HepG2 (cell line): ENCODE results near the gene GLUL. TPM values are rescaled to one million over a fixed set of nuclear protein-coding genes. Genes with fewer than 3 reads are reported as not detected.

Source experiments
- ATAC-seq: fragments of 200-7000 bp; cut with Tn5 transposase; 3 replicates; pipeline ENCODE4 v1.9.1; 2020; ENCODE audit warnings: mild to moderate bottlenecking, moderate library complexity
- BruUV-seq: library from RNA; stranded (reverse); fragments of 400-500 nt; replicated peaks from 2 replicates; lab custom pipeline; 2021; lab: Mats Ljungman, UMichigan
- CTCF ChIA-PET: fragments of 300-600 bp; formaldehyde crosslinking; extraction: SDS; loops from one replicate; lab custom pipeline; 2021; ENCODE audit warnings: low total read pairs, inconsistent platforms, low intra/inter-chr PET ratio; lab: Yijun Ruan, JAX
- POLR2A ChIA-PET: fragments of 350-600 bp; sonication (Branson Sonifier 250); formaldehyde crosslinking; loops from one replicate; lab custom pipeline; 2020; ENCODE audit warnings: antibody characterized with exemption, inconsistent platforms; lab: Yijun Ruan, JAX
- DNase-seq: peaks from one replicate; pipeline ENCODE4 v3.0.0-alpha.2; 2015; ENCODE audit warnings: low spot score
- FAIRE-seq: peaks from 3 replicates; lab custom pipeline; 2011; peaks lifted over from hg19 to GRCh38; lab: Jason Lieb, UNC
- H2AFZ ChIP-seq: one replicate; pipeline ENCODE4 v1.6.1; 2011; ENCODE audit warnings: low read length, inconsistent platforms
- H3K27ac ChIP-seq: fragments of 300-600 bp; 3 replicates; pipeline ENCODE4 v1.8.0; 2011; ENCODE audit warnings: mixed run types, mild to moderate bottlenecking, mixed read lengths, low read length, inconsistent platforms; ENCODE audit not compliant: insufficient read depth; ENCODE audit errors: extremely low read length
- H3K27me3 ChIP-seq, 2 experiments: fragments of 200-600 bp in 1 of 2; 2 replicates in 1 of 2; 3 replicates in 1 of 2; pipeline versions ENCODE4 v1.6.0 to v1.8.0; 2011; ENCODE audit warnings: low read length in 2 of 2, mild to moderate bottlenecking in 2 of 2, moderate library complexity in 2 of 2, inconsistent platforms in 1 of 2; ENCODE audit not compliant: insufficient read depth in 2 of 2, control insufficient read depth in 1 of 2
- H3K36me3 ChIP-seq, 2 experiments: fragments of 200-600 bp in 1 of 2; replicated peaks in 1 of 2; 2 replicates in 1 of 2; 3 replicates in 1 of 2; pipeline versions ENCODE4 v1.5.1 to v1.8.0; 2011; ENCODE audit warnings: low read length in 2 of 2, inconsistent platforms in 1 of 2; ENCODE audit not compliant: insufficient read depth in 2 of 2, control insufficient read depth in 1 of 2
- H3K4me1 ChIP-seq: 2 replicates; pipeline ENCODE4 v1.5.1; 2012; ENCODE audit warnings: low read length, inconsistent platforms; ENCODE audit not compliant: insufficient read depth
- H3K4me2 ChIP-seq: 2 replicates; pipeline ENCODE4 v1.6.0; 2011; ENCODE audit warnings: low read depth, low read length, inconsistent platforms
- H3K4me3 ChIP-seq, 3 experiments: fragments of 200-600 bp in 1 of 3; sonication (generic), shearing (Covaris generic) in 1 of 3; replicated peaks in 1 of 3; 2 replicates each; pipeline ENCODE4 v1.5.1; 2011 to 2016; ENCODE audit warnings: low read length in 3 of 3, inconsistent platforms in 2 of 3, low read depth in 2 of 3, mild to moderate bottlenecking in 2 of 3, control low read depth in 1 of 3, mixed read lengths in 1 of 3; ENCODE audit not compliant: insufficient read depth in 1 of 3
- H3K79me2 ChIP-seq: one replicate; pipeline ENCODE4 v1.6.1; 2011; ENCODE audit warnings: low read length, inconsistent platforms; ENCODE audit not compliant: insufficient read depth
- H3K9ac ChIP-seq: 2 replicates; pipeline ENCODE4 v1.6.0; 2011; ENCODE audit warnings: mild to moderate bottlenecking, low read depth, low read length, inconsistent platforms; ENCODE audit not compliant: insufficient read depth
- H3K9me3 ChIP-seq: 2 replicates; pipeline ENCODE4 v1.5.1; 2012; ENCODE audit warnings: mild to moderate bottlenecking, low read length
- H4K20me1 ChIP-seq: 2 replicates; pipeline ENCODE4 v1.6.0; 2011; ENCODE audit warnings: inconsistent platforms, mild to moderate bottlenecking, low read length, moderate library complexity; ENCODE audit not compliant: insufficient read depth
- HMG20A ChIP-seq: IDR thresholded peaks from 2 replicates; pipeline ENCODE4 v1.6.1; 2016; ENCODE audit warnings: borderline replicate concordance
- IRX3 ChIP-seq: sonication (generic); formaldehyde crosslinking; IDR thresholded peaks from 2 replicates; pipeline ENCODE4 v1.8.1; 2023; ENCODE audit warnings: mild to moderate bottlenecking, low read depth, missing genetic modification reagents, borderline replicate concordance
- JUN ChIP-seq: sonication (generic); formaldehyde crosslinking; IDR thresholded peaks from 2 replicates; pipeline ENCODE4 v1.4.0; 2020; ENCODE audit warnings: mild to moderate bottlenecking, missing genetic modification reagents
- MAX ChIP-seq: IDR thresholded peaks from 2 replicates; pipeline ENCODE4 v1.6.1; 2012; ENCODE audit warnings: inconsistent platforms
- PAWR ChIP-seq: sonication (generic); formaldehyde crosslinking; IDR thresholded peaks from 2 replicates; pipeline ENCODE4 v1.4.0; 2020; ENCODE audit warnings: missing genetic modification reagents, mild to moderate bottlenecking, borderline replicate concordance
- TAF15 ChIP-seq: fragments of 200-400 bp; formaldehyde crosslinking; IDR thresholded peaks from one replicate; pipeline ENCODE4 v1.6.1; 2018; ENCODE audit warnings: mild to moderate bottlenecking, low read depth, low read length; ENCODE audit not compliant: poor library complexity, severe bottlenecking
- TARDBP ChIP-seq: sonication (generic); formaldehyde crosslinking; IDR thresholded peaks from 2 replicates; pipeline ENCODE4 v1.8.0; 2022; ENCODE audit warnings: mild to moderate bottlenecking, missing genetic modification reagents
- TIGD3 ChIP-seq: sonication (generic); formaldehyde crosslinking; IDR thresholded peaks from 2 replicates; pipeline ENCODE4 v1.5.1; 2020; ENCODE audit warnings: mild to moderate bottlenecking, missing genetic modification reagents, borderline replicate concordance
- YEATS4 ChIP-seq: sonication (generic); formaldehyde crosslinking; IDR thresholded peaks from 2 replicates; pipeline ENCODE4 v1.4.0; 2020; ENCODE audit warnings: missing genetic modification reagents, borderline replicate concordance
- ZNF34 ChIP-seq: sonication (generic); formaldehyde crosslinking; IDR thresholded peaks from 2 replicates; pipeline ENCODE4 v1.4.0; 2020; ENCODE audit warnings: mild to moderate bottlenecking, missing genetic modification reagents, borderline replicate concordance
- ZNF513 ChIP-seq: sonication (generic); formaldehyde crosslinking; conservative IDR thresholded peaks from 2 replicates; pipeline ENCODE4 v1.5.0; 2020; ENCODE audit warnings: missing genetic modification reagents
- ZNF589 ChIP-seq: sonication (generic); formaldehyde crosslinking; conservative IDR thresholded peaks from 2 replicates; pipeline ENCODE4 v1.8.0; 2022; ENCODE audit warnings: mild to moderate bottlenecking, moderate library complexity, missing genetic modification reagents
- ZNF660 ChIP-seq: sonication (generic); formaldehyde crosslinking; IDR thresholded peaks from 2 replicates; pipeline ENCODE4 v1.5.1; 2020; ENCODE audit warnings: mild to moderate bottlenecking, low read depth, missing genetic modification reagents, borderline replicate concordance
- WGBS: methylation state at CpG from one replicate; pipeline ENCODE4 v1.1.6; 2017; ENCODE audit warnings: low lambda C conversion rate; 5-methylcytosine and 5-hydroxymethylcytosine counted together
- in situ Hi-C: cut with HindIII; loops from 2 replicates; pipeline ENCODE4 v1.10.0; 2017; ENCODE audit warnings: low pct_unique_long_range_greater_than_20kb; ENCODE audit not compliant: extremely low pct_ligation_motif_present
- intact Hi-C: fragments of 100-400 bp; cut with micrococcal nuclease; formaldehyde crosslinking; loops from one replicate; pipeline ENCODE4 v1.10.0; 2022; ENCODE audit not compliant: unreplicated experiment
- polyA plus RNA-seq, 8 experiments: library from polyadenylated mRNA; depleted of rRNA in 3 of 8; stranded (reverse) in 7 of 8; unstranded in 1 of 8; fragments of >200 nt; fragmentation: Illumina TruSeq in 4 of 8; extraction: Trizol in 4 of 8; gene quantifications; 2 replicates each; pipeline versions ENCODE4 v1.2.1 to v1.2.3, GENCODE V29; 2011 to 2016; ENCODE audit warnings: low read depth in 4 of 8, missing spikeins in 1 of 8, mixed read lengths in 1 of 8; ENCODE audit not compliant: insufficient read depth in 1 of 8
- total RNA-seq, 5 experiments: library from RNA; depleted of rRNA; stranded (reverse); fragments of >200 nt; fragmentation: Illumina TruSeq; extraction: Trizol; gene quantifications; 2 replicates each; pipeline ENCODE4 v1.2.3, GENCODE V29; 2016; ENCODE audit warnings: low read depth in 1 of 5

GLUL gene
- total and polyA plus RNA-seq, 2 of the 13 experiments (the other 11 are each of a cell fraction or from before 2014, with no cell fraction given): 423 to 827 TPM

- no TSS peak for BruUV-seq
- in situ Hi-C loops: no loop called here
These were observed 34.4 kb downstream of the GLUL start for GRCh38 chr1:182357171-182357570.

More at GRCh38 chr1:182357171-182357570, 34.4 kb downstream of the GLUL start:
- H3K4me3 ChIP-seq: no peak overlapping the region
- WGBS: 41% methylated on average over 2 of the region's 2 CpGs
- H3K4me1 ChIP-seq: peaks cover 13% of the 10 kb centered on the region
- no peak for TF ChIP-seq ZNF660
- no peak for TF ChIP-seq ZNF513 (CRISPR knock-in tag)
- TF ChIP-seq JUN (CRISPR knock-in tag): no peak
- TF ChIP-seq ZNF589 (CRISPR knock-in tag): no peak
- TF ChIP-seq TIGD3 (CRISPR knock-in tag): no peak
- TF ChIP-seq TAF15: no peak
- no peak for TF ChIP-seq YEATS4
- no peak for TF ChIP-seq IRX3 (CRISPR knock-in tag)
- TF ChIP-seq TARDBP: no peak
- no peak for TF ChIP-seq HMG20A (CRISPR knock-in tag)
- no peak for TF ChIP-seq MAX
- no peak for TF ChIP-seq ZNF34 (CRISPR knock-in tag)
- TF ChIP-seq PAWR: no peak
- H3K9ac ChIP-seq: no peak overlapping the region
- H2AFZ ChIP-seq: no peak overlapping the region
- ChIA-PET CTCF (no interaction called here), POLR2A (no interaction called here)
- H3K9me3 ChIP-seq: no peaks in the 10 kb centered on the region
- no peak for FAIRE-seq
- no peak for ATAC-seq
- no peaks in the 10 kb centered on the region for H4K20me1 ChIP-seq
- intact Hi-C loops: no loop called here
- H3K79me2 ChIP-seq: no peaks in the 10 kb centered on the region
- H3K27ac ChIP-seq: no peak overlapping the region
- no peak for DNase-seq
- no peaks in the 10 kb centered on the region for H3K36me3 ChIP-seq
- H3K27me3 ChIP-seq: no peaks in the 10 kb centered on the region; a peak in 2 of 5 replicates
- H3K4me2 ChIP-seq: no peak overlapping the region
